ENCODE measurements around the gene CXCL12. TPM values are rescaled to one million over a fixed set of nuclear protein-coding genes. Genes with fewer than 3 reads are reported as not detected.

The CXCL12 gene
- total and polyA plus RNA-seq, 2 of the 13 experiments (the other 11 are each of a cell fraction or from before 2014, with no cell fraction given), result not detected

- TF ChIP-seq MLXIP (CRISPR knock-in tag; IDR thresholded peaks at IDR 0.05; ENCODE audit: borderline replicate concordance), result no peak
- no peak for TF ChIP-seq PAXIP1 (CRISPR knock-in tag; conservative IDR thresholded peaks at IDR 0.05)
- no peak for TF ChIP-seq ZNF44 (CRISPR knock-in tag; IDR thresholded peaks at IDR 0.05)
- no peak for TF ChIP-seq NPAS2 (CRISPR knock-in tag; IDR thresholded peaks at IDR 0.05; ENCODE audit: borderline replicate concordance)
- no peak for TF ChIP-seq ZFP1 (CRISPR knock-in tag; IDR thresholded peaks at IDR 0.05)
- no peak for TF ChIP-seq HMG20A (CRISPR knock-in tag; IDR thresholded peaks at IDR 0.05; ENCODE audit: borderline replicate concordance)
- TF ChIP-seq MEIS2 (CRISPR knock-in tag; IDR thresholded peaks at IDR 0.05), result no peak
- TF ChIP-seq HNRNPH1 (optimal IDR thresholded peaks at IDR 0.05; ENCODE audit: low read depth, low read length), result no peak
- TF ChIP-seq AHR (CRISPR knock-in tag; IDR thresholded peaks at IDR 0.05), result no peak
- TF ChIP-seq ZNF260 (CRISPR knock-in tag; IDR thresholded peaks at IDR 0.05; ENCODE audit: borderline replicate concordance, low read depth), result no peak
- no peak for TF ChIP-seq ZNF646 (CRISPR knock-in tag; IDR thresholded peaks at IDR 0.05)
- TF ChIP-seq TAF15 (IDR thresholded peaks at IDR 0.05; ENCODE audit: low read depth, low read length, poor library complexity, severe bottlenecking), result no peak
Observed at GRCh38 chr10:44369854-44370253, 15.0 kb downstream of the CXCL12 start (continued).

Data from HepG2 (cell line).